CD8-positive, alpha-beta memory T cell (primary cell): ENCODE measurements around the gene XRCC5. TPM values are rescaled to one million over a fixed set of nuclear protein-coding genes. Genes with fewer than 3 reads are reported as not detected.

Source experiments
- CTCF ChIA-PET: fragments of 350-600 bp; sonication (Branson Sonifier 250); formaldehyde crosslinking; loops from one replicate; lab custom pipeline; 2021; ENCODE audit warnings: antibody characterized with exemption; lab: Charles Lee
- POLR2A ChIA-PET: fragments of 350-600 bp; sonication (Branson Sonifier 250); formaldehyde crosslinking; loops from one replicate; lab custom pipeline; 2021; ENCODE audit warnings: antibody characterized with exemption; lab: Charles Lee
- DNase-seq, 5 donors: peaks; one replicate each; pipeline versions ENCODE4 v3.0.0 to v3.0.0-alpha.2; 2020 to 2022; ENCODE audit warnings: mixed read lengths in 1 of 5
- H3K27ac ChIP-seq: one replicate; pipeline ENCODE4 v1.7.0; 2013; ENCODE audit warnings: low read depth, mild to moderate bottlenecking, low read length, moderate library complexity
- H3K27me3 ChIP-seq: 2 replicates; pipeline ENCODE4 v1.7.0; 2013; ENCODE audit warnings: low read length, mild to moderate bottlenecking; ENCODE audit not compliant: insufficient read depth, poor library complexity, severe bottlenecking
- H3K36me3 ChIP-seq: 2 replicates; pipeline ENCODE4 v1.7.0; 2013; ENCODE audit warnings: mild to moderate bottlenecking, low read length, moderate library complexity; ENCODE audit not compliant: insufficient read depth
- H3K4me1 ChIP-seq: 2 replicates; pipeline ENCODE4 v1.7.0; 2013; ENCODE audit warnings: mild to moderate bottlenecking, low read length, moderate library complexity; ENCODE audit not compliant: insufficient read depth
- H3K4me3 ChIP-seq: 2 replicates; pipeline ENCODE4 v1.7.0; 2013; ENCODE audit warnings: mild to moderate bottlenecking, low read length
- H3K9me3 ChIP-seq: 2 replicates; pipeline ENCODE4 v1.7.0; 2013; ENCODE audit warnings: mild to moderate bottlenecking, low read length
- H3K27ac Mint-ChIP-seq, 8 donors: one replicate each; pipeline ENCODE4 v1.8.0; 2020 to 2021; ENCODE audit warnings: mixed read lengths in 8 of 8, mild to moderate bottlenecking in 6 of 8, inconsistent platforms in 3 of 8, moderate library complexity in 3 of 8
- H3K27me3 Mint-ChIP-seq, 2 donors: one replicate each; pipeline ENCODE4 v1.8.0; 2020 to 2021; ENCODE audit warnings: mixed read lengths in 2 of 2, mild to moderate bottlenecking in 1 of 2, moderate library complexity in 1 of 2
- H3K36me3 Mint-ChIP-seq, 3 donors: one replicate each; pipeline ENCODE4 v1.8.0; 2020 to 2021; ENCODE audit warnings: mixed read lengths in 3 of 3, inconsistent platforms in 1 of 3, mild to moderate bottlenecking in 1 of 3
- H3K4me1 Mint-ChIP-seq, 3 donors: one replicate each; pipeline ENCODE4 v1.8.0; 2020 to 2021; ENCODE audit warnings: mixed read lengths in 3 of 3, inconsistent platforms in 1 of 3, mild to moderate bottlenecking in 1 of 3
- H3K4me3 Mint-ChIP-seq, 7 donors: one replicate each; pipeline ENCODE4 v1.8.0; 2020 to 2021; ENCODE audit warnings: mixed read lengths in 7 of 7, mild to moderate bottlenecking in 6 of 7, moderate library complexity in 4 of 7, inconsistent platforms in 2 of 7
- H3K9me3 Mint-ChIP-seq, 5 donors: one replicate each; pipeline ENCODE4 v1.8.0; 2020 to 2022; ENCODE audit warnings: mixed read lengths in 5 of 5, mild to moderate bottlenecking in 3 of 5, moderate library complexity in 2 of 5, inconsistent platforms in 1 of 5
- polyA plus RNA-seq: library from polyadenylated mRNA; unstranded; fragments of 300-500 nt; fragmentation: Illumina TruSeq; gene quantifications from one replicate; pipeline ENCODE4 v1.2.3, GENCODE V29; 2021
- total RNA-seq, 2 experiments: library from RNA; stranded (reverse); gene quantifications; one replicate each; pipeline ENCODE4 v1.2.3, GENCODE V29; 2021

The XRCC5 gene
- total and polyA plus RNA-seq, 3 experiments from 2014 or later: 306 to 643 (median 612) TPM

DNA sequence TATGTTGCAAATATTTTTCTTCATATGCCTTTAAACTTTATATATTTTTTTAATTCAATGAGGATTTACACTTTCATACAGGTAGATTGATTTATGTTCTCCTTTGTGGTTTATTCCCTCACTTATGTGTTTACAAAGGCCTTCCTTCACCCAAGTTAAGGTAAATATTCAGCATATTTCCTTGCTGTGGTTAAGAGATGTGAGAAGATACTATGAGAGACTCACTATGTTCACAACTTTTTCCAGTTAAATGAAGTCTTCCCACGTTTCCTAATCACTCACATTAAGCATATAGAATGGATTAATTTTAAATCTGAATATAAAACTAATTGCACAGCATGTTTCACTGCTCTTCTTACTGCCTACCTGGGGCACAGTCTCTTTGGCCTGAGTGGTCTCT, 28.1 kb upstream of the XRCC5 start:
- ChIA-PET POLR2A (interaction anchor here (0.7 to 2.1 kb wide), 3 partner anchors 29 to 331 kb away, joined by 3 to 21 read pairs (median 3); partner anchors contain the start of gene XRCC5), CTCF (interaction anchor here (1.0 to 2.1 kb wide), 5 partner anchors 8 to 38 kb away, joined by 3 to 8 read pairs (median 4); partner anchors contain the start of gene XRCC5)
- no peaks in the 10 kb centered on the region for H3K27me3 Mint-ChIP-seq
- peaks cover 0 to 10% (median 3%) of the 10 kb centered on the region in 3 donors for H3K36me3 Mint-ChIP-seq
- Histone ChIP-seq H3K27me3 (no peaks in the 10 kb centered on the region), H3K4me3 (peak overlapping the region; percentile 90), H3K9me3 (no peaks in the 10 kb centered on the region), H3K4me1 (peaks cover 55% of the 10 kb centered on the region), H3K36me3 (no peaks in the 10 kb centered on the region), H3K27ac (peak overlapping the region; percentile 59)
- H3K4me1 Mint-ChIP-seq: peaks cover 50 to 65% (median 64%) of the 10 kb centered on the region in 3 donors
- no peaks in the 10 kb centered on the region for H3K9me3 Mint-ChIP-seq
- peak overlapping the region; percentile 69 to 97 (median 94) for H3K27ac Mint-ChIP-seq
- DNase-seq: no peak
- peak overlapping the region; percentile 86 to 98 (median 93) for H3K4me3 Mint-ChIP-seq

DNA sequence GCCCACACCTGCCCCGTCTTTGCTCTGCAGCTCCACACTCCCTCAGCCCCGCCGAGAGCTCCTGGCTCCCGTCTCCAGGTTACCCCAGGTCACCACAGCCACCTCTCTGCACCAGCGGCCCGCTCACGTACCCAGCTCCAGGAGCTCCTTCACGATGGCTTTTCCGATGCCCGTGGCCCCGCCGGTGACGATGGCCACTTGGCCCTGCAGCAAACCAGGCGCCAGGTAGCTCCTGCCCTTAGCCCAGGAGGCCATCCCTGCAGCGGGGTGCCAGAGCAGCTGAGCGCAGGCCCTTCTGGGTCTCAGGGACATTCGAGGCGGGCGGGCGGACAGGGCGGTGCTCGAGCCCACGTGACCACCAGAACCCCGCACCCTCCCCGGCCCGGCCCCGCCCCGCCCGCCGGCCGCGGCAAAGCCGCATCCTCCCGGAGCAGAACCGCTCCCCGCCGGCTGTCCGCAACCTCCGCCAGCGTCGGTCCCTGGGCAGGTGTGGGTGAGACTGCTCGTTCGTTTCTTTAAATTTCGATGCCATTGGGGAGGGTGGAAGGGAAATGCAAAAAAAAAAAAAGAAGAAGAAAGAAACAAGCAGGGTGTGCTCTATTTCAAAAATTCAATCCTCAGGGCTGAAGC, 27.5 kb upstream of the XRCC5 start, which contains the start of the genes PECR and TMEM169:
PECR (minus strand) TSS at position 323 of the 630 bp plus-strand sequence; CDS start at position 255, 68 bp downstream.
TMEM169 (plus strand) TSS at position 433 of the 630 bp plus-strand sequence. CDS start 14,045 bp downstream, outside the sequence.
- Histone ChIP-seq H3K27me3 (no peaks in the 10 kb centered on the region), H3K27ac (peak within 1 kb of the TSS; percentile 59), H3K36me3 (no peaks in the 10 kb centered on the region), H3K9me3 (no peaks in the 10 kb centered on the region), H3K4me3 (peak within 1 kb of the TSS; percentile 90), H3K4me1 (peaks cover 59% of the 10 kb centered on the region)
- CTCF ChIA-PET: interaction anchor here (1.0 to 2.1 kb wide), 7 partner anchors 8 to 38 kb away, joined by 3 to 8 read pairs (median 4); partner anchors contain the start of gene XRCC5
- POLR2A ChIA-PET: interaction anchor here (0.7 to 2.1 kb wide), 5 partner anchors 13 to 330 kb away, joined by 3 to 21 read pairs (median 4); partner anchors contain the start of gene XRCC5
- H3K4me1 Mint-ChIP-seq: peaks cover 50 to 67% (median 64%) of the 10 kb centered on the region in 3 donors
- no peaks in the 10 kb centered on the region for H3K27me3 Mint-ChIP-seq
- DNase-seq: peak; percentile 69 to 82 (median 72)
- H3K36me3 Mint-ChIP-seq: peaks cover 0 to 9% (median 2%) of the 10 kb centered on the region in 3 donors
- H3K4me3 Mint-ChIP-seq: peak within 1 kb of the TSS; percentile 86 to 98 (median 93)
- H3K27ac Mint-ChIP-seq: peak within 1 kb of the TSS; percentile 69 to 97 (median 94)
- no peaks in the 10 kb centered on the region for H3K9me3 Mint-ChIP-seq

DNA sequence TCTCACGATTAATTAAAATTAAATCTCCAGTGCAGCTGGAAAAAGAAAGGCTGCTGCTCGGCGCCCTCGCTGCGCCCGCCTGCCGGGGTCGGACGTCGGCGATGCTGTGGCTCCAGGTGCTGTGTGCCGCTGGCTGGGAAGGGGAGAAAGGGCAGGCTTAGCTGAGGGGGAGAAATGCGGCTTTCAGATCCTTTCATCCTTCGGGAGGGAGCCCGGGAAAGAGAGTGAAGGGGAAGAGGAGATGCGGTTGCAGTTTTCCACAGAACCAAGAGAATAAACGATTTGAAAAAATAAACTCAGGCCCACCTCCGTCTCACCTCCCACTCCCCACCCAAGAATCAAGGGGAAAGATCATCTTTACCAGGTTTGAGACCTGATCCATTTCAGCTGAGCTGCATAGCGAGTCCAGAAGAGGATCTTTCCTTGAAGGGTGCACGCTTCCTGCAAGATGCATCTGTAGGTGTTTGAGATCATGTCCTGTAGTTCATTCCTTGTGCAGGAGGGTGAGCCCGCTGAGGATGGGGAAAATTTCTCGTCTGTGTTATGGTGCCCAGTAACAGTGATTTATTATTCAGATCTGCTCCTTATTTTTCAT, 26.9 kb upstream of the XRCC5 start:
- no peaks in the 10 kb centered on the region for H3K27me3 Mint-ChIP-seq
- Histone ChIP-seq H3K4me1 (peaks cover 59% of the 10 kb centered on the region), H3K27me3 (no peaks in the 10 kb centered on the region), H3K27ac (peak overlapping the region; percentile 59), H3K4me3 (peak overlapping the region; percentile 90), H3K36me3 (no peaks in the 10 kb centered on the region), H3K9me3 (no peaks in the 10 kb centered on the region)
- no peaks in the 10 kb centered on the region for H3K9me3 Mint-ChIP-seq
- H3K36me3 Mint-ChIP-seq: peaks cover 0 to 9% (median 2%) of the 10 kb centered on the region in 3 donors
- H3K4me3 Mint-ChIP-seq: peak overlapping the region; percentile 86 to 98 (median 93)
- ChIA-PET CTCF (interaction anchor here (1.0 to 2.4 kb wide), 8 partner anchors 9 to 37 kb away, joined by 3 to 11 read pairs (median 4); partner anchors contain the start of gene XRCC5), POLR2A (interaction anchor here (0.7 to 2.1 kb wide), 3 partner anchors 13 to 28 kb away, joined by 4 to 21 read pairs (median 6); partner anchors contain the start of gene XRCC5)
- peak overlapping the region; percentile 69 to 97 (median 92) for H3K27ac Mint-ChIP-seq
- peaks cover 50 to 73% (median 68%) of the 10 kb centered on the region in 3 donors for H3K4me1 Mint-ChIP-seq
- peak in 1 of 5 donors; percentile 16 for DNase-seq

DNA sequence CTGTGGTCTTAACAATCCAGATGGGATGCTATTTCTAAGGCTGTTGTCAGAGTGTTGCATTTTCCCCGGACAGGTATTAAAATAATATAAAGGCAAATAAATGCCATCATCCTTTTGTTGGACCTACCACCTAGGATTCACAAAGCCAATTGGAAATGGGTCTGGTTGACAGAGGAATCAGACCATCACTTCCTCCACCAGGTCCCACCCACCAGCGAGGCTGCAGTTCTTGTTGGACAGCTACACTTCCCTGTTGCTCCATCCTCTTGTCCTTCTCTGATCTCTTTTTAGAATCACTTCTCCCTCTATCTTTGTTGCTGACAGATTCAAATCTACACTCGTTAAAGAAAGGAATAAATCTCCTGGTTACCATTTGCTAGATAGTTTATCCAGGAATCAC, 26.3 kb upstream of the XRCC5 start:
- Histone ChIP-seq H3K4me1 (peaks cover 59% of the 10 kb centered on the region), H3K9me3 (no peaks in the 10 kb centered on the region), H3K27me3 (no peaks in the 10 kb centered on the region), H3K4me3 (peak overlapping the region; percentile 90), H3K27ac (no peak overlapping the region), H3K36me3 (no peaks in the 10 kb centered on the region)
- peak in 1 of 5 donors; percentile 21 for DNase-seq
- Mint-ChIP-seq H3K9me3 (no peaks in the 10 kb centered on the region), H3K27me3 (no peaks in the 10 kb centered on the region), H3K4me1 (peaks cover 50 to 73% (median 68%) of the 10 kb centered on the region in 3 donors), H3K27ac (peak overlapping the region in 7 of 8 donors; percentile 69 to 97 (median 93)), H3K36me3 (peaks cover 0 to 9% (median 2%) of the 10 kb centered on the region in 3 donors), H3K4me3 (peak overlapping the region; percentile 86 to 98 (median 93))
- ChIA-PET CTCF (interaction anchor here (1.0 to 2.4 kb wide), 5 partner anchors 12 to 49 kb away, joined by 3 to 16 read pairs (median 4); partner anchors contain the start of gene XRCC5), POLR2A (interaction anchor here (0.7 to 2.1 kb wide), 3 partner anchors 24 to 27 kb away, joined by 4 to 21 read pairs (median 4); partner anchors contain the start of gene XRCC5)

DNA sequence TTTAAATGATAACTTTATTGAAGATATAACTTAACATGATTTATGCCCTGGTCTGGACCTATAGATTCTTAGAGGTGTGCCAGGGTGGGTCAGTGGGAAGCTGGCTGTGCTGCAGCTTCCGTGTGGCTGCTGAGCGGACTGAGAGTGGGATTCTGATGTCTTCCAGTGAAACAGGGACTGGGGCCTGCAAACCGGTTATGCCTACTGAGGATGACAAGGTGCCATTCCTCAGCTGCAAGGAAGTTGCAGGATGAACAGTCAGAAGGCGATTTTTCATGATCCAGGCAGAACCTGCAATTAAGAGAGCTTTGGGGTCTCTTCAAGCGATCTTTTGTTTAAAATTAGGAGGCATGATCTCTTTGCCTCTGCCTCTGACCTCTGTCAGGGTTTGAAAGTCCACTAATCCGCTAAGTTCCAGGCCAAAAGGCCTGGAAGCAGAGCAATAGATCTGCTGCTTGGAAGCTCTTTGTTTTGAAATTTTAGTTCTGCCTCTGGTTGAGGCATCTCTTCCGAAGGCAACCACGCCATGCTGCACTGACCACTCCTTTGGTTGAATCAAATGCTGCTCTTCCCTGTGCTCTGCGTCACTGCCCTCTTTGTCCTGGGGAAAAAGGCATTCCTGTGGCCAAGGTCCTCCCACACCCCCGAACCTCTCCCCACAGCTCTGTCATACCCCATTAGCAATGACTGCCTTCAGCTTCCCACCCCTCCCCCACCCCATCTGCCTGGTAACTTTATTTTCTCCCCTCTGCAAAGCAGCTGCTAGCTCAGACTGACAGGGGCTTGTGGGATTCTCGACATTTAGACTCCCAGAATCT, 25.5 kb upstream of the XRCC5 start:
- Histone ChIP-seq H3K4me1 (peaks cover 58% of the 10 kb centered on the region), H3K9me3 (no peaks in the 10 kb centered on the region), H3K36me3 (no peaks in the 10 kb centered on the region), H3K4me3 (peak overlapping the region; percentile 29), H3K27me3 (no peaks in the 10 kb centered on the region), H3K27ac (peak overlapping the region; percentile 13)
- peaks cover 50 to 72% (median 66%) of the 10 kb centered on the region in 3 donors for H3K4me1 Mint-ChIP-seq
- peaks cover 0 to 9% (median 2%) of the 10 kb centered on the region in 3 donors for H3K36me3 Mint-ChIP-seq
- peak overlapping the region; percentile 69 to 97 (median 92) for H3K27ac Mint-ChIP-seq
- DNase-seq: no peak
- H3K27me3 Mint-ChIP-seq: no peaks in the 10 kb centered on the region
- H3K4me3 Mint-ChIP-seq: peak overlapping the region in 6 of 7 donors; percentile 59 to 96 (median 90)
- ChIA-PET CTCF (interaction anchor here (0.6 to 2.4 kb wide), 8 partner anchors 10 to 51 kb away, joined by 3 to 16 read pairs (median 3); partner anchors contain the start of gene XRCC5), POLR2A (interaction anchor here (0.7 to 1.3 kb wide), 3 partner anchors 23 to 26 kb away, joined by 3 to 4 read pairs (median 4); no protein-coding TSS in a partner anchor)
- H3K9me3 Mint-ChIP-seq: no peaks in the 10 kb centered on the region

DNA sequence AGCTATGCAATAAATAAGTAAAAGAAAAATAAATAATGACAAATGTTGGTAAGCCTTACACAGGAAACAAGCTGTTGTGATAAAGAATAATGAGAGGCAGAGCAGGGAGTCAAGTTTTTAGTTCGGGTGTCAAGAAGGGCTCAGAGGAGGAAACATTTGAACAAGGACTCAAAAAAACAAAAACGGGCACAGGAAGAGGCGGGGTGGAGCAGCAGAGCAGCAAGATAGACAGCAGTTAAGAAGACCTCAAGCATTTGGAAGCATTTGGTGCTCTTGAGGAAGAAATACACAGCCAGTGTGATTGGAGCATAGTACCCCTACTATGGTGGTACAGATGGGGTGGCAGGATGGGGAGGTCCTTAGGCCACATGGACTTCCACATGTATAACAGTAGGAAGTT, 24.6 kb upstream of the XRCC5 start:
- Mint-ChIP-seq H3K27ac (peak overlapping the region; percentile 69 to 97 (median 92)), H3K4me1 (peaks cover 48 to 68% (median 63%) of the 10 kb centered on the region in 3 donors), H3K27me3 (no peaks in the 10 kb centered on the region), H3K4me3 (peak overlapping the region; percentile 35 to 96 (median 59)), H3K36me3 (peaks cover 0 to 7% (median 2%) of the 10 kb centered on the region in 3 donors), H3K9me3 (no peaks in the 10 kb centered on the region)
- peak overlapping the region; percentile 29 for H3K4me3 ChIP-seq
- CTCF ChIA-PET: interaction anchor here (0.9 to 2.4 kb wide), 6 partner anchors 9 to 52 kb away, joined by 3 to 16 read pairs (median 3); partner anchors contain the start of gene XRCC5
- DNase-seq: peak in 2 of 5 donors; percentile 9 to 40
- no peaks in the 10 kb centered on the region for H3K27me3 ChIP-seq
- peaks cover 55% of the 10 kb centered on the region for H3K4me1 ChIP-seq
- POLR2A ChIA-PET: interaction anchor here (0.7 to 1.1 kb wide), 2 partner anchors 27 to 30 kb away, joined by 3 read pairs; no protein-coding TSS in a partner anchor
- H3K27ac ChIP-seq: peak overlapping the region; percentile 13
- no peaks in the 10 kb centered on the region for H3K36me3 ChIP-seq
- H3K9me3 ChIP-seq: no peaks in the 10 kb centered on the region
